GM23248 (cell line): Measurements from ENCODE around the gene VWF. TPM values are rescaled to one million over a fixed set of nuclear protein-coding genes. Genes with fewer than 3 reads are reported as not detected.
"Not testable (repeated sequence)": the region's sequence is repeated elsewhere in the genome, so short reads cannot be mapped to it uniquely, and the experiment has no call there.

Source experiments
- DNase-seq: peaks from one replicate; pipeline ENCODE4 v3.0.0-alpha.2; 2015
- H2AFZ ChIP-seq: fragments of 200-600 bp; sonication (generic); 2 replicates; pipeline ENCODE4 v1.6.1; 2016; ENCODE audit warnings: antibody characterized with exemption
- H3F3A ChIP-seq: fragments of 200-600 bp; sonication (generic); 2 replicates; pipeline ENCODE4 v1.6.1; 2016; ENCODE audit warnings: mild to moderate bottlenecking, antibody characterized with exemption, mixed run types; ENCODE audit not compliant: insufficient read depth
- H3K27ac ChIP-seq: fragments of 200-600 bp; sonication (generic); 2 replicates; pipeline ENCODE4 v1.5.1; 2016; ENCODE audit warnings: mild to moderate bottlenecking
- H3K27me3 ChIP-seq: fragments of 200-600 bp; sonication (generic); replicated peaks from 2 replicates; pipeline ENCODE4 v1.6.1; 2016; ENCODE audit warnings: mild to moderate bottlenecking; ENCODE audit not compliant: insufficient read depth
- H3K36me3 ChIP-seq: fragments of 200-600 bp; sonication (generic); 2 replicates; pipeline ENCODE4 v1.6.1; 2016; ENCODE audit warnings: low read depth, mild to moderate bottlenecking
- H3K4me1 ChIP-seq: fragments of 200-600 bp; sonication (generic); 2 replicates; pipeline ENCODE4 v1.6.1; 2016; ENCODE audit warnings: mild to moderate bottlenecking; ENCODE audit not compliant: insufficient read depth
- H3K4me2 ChIP-seq: fragments of 200-600 bp; sonication (generic); one replicate; pipeline ENCODE4 v1.6.1; 2016; ENCODE audit warnings: mild to moderate bottlenecking; ENCODE audit not compliant: unreplicated experiment
- H3K4me3 ChIP-seq: fragments of 200-600 bp; sonication (generic); 2 replicates; pipeline ENCODE4 v1.5.1; 2016; ENCODE audit warnings: mild to moderate bottlenecking
- H3K79me2 ChIP-seq: fragments of 200-600 bp; sonication (generic); 2 replicates; pipeline ENCODE4 v1.6.1; 2016; ENCODE audit warnings: mild to moderate bottlenecking; ENCODE audit not compliant: insufficient read depth
- H3K9ac ChIP-seq: fragments of 200-600 bp; sonication (generic); 2 replicates; pipeline ENCODE4 v1.6.1; 2016; ENCODE audit warnings: mild to moderate bottlenecking
- H3K9me2 ChIP-seq: fragments of 200-600 bp; sonication (generic); 2 replicates; pipeline ENCODE4 v1.6.1; 2016; ENCODE audit warnings: mixed run types, mild to moderate bottlenecking, moderate library complexity; ENCODE audit not compliant: insufficient read depth
- H3K9me3 ChIP-seq: fragments of 200-600 bp; sonication (generic); one replicate; pipeline ENCODE4 v1.6.1; 2017; ENCODE audit warnings: low read depth
- H4K20me1 ChIP-seq: fragments of 200-600 bp; sonication (generic); 2 replicates; pipeline ENCODE4 v1.6.0; 2016; ENCODE audit not compliant: insufficient read depth
- EZH2 ChIP-seq: fragments of 200-600 bp; sonication (generic); IDR thresholded peaks from 2 replicates; pipeline ENCODE4 v1.6.1; 2018; ENCODE audit warnings: antibody characterized with exemption, mild to moderate bottlenecking; ENCODE audit not compliant: insufficient read depth, poor library complexity, severe bottlenecking
- EZH2phosphoT487 ChIP-seq: fragments of 200-600 bp; sonication (generic); IDR thresholded peaks from 2 replicates; pipeline ENCODE4 v1.6.1; 2018; ENCODE audit warnings: antibody characterized with exemption, moderate library complexity, mild to moderate bottlenecking, low read depth; ENCODE audit not compliant: insufficient read depth
- WGBS, 2 experiments: methylation state at CpG; one replicate each; pipeline ENCODE4 v1.1.6; 2015 to 2017; ENCODE audit warnings: low lambda C conversion rate in 2 of 2, low coverage in 1 of 2; ENCODE audit errors: missing lambda C conversion rate in 2 of 2; 5-methylcytosine and 5-hydroxymethylcytosine counted together
- in situ Hi-C: fragments of 300-500 bp; cut with MboI; formaldehyde crosslinking; loops from 2 replicates; pipeline ENCODE4 v1.15.0; 2020
- polyA plus RNA-seq: library from polyadenylated mRNA; unstranded; fragments of >200 nt; fragmentation: Nextera tagmentation; extraction: Ambion mirVana; gene quantifications from 2 replicates; pipeline ENCODE4 v1.2.1, GENCODE V29; 2016
- total RNA-seq: library from RNA; depleted of rRNA; stranded (reverse); fragments of >200 nt; shearing (Covaris generic); gene quantifications from 2 replicates; pipeline ENCODE4 v1.2.3, GENCODE V29; 2014

Gene VWF
- total and polyA plus RNA-seq, 2 experiments from 2014 or later: 0.14 TPM; not detected in 1

GRCh38 chr12:6158255-6158654 lies 33.8 kb upstream of the VWF start:
- no peak for DNase-seq
- Histone ChIP-seq H3K4me1 (no peaks in the 10 kb centered on the region), H3F3A (no peaks in the 10 kb centered on the region), H3K4me3 (no peak overlapping the region), H4K20me1 (no peaks in the 10 kb centered on the region), H2AFZ (no peak overlapping the region), H3K9me2 (no peaks in the 10 kb centered on the region), H3K79me2 (no peaks in the 10 kb centered on the region), H3K27ac (no peak overlapping the region), H3K36me3 (no peaks in the 10 kb centered on the region), H3K4me2 (no peak overlapping the region), H3K9ac (no peak overlapping the region), H3K9me3 (no peaks in the 10 kb centered on the region), H3K27me3 (no peaks in the 10 kb centered on the region)
- in situ Hi-C loops: no loop called here
- TF ChIP-seq EZH2phosphoT487: no peak
- WGBS, 2 experiments: 46 to 84% methylated on average over 1 to 4 of the region's 4 CpGs

- TF ChIP-seq EZH2phosphoT487 (no peak), EZH2 (no peak)
Observed at GRCh38 chr12:6157482-6157881, 33.0 kb upstream of the VWF start.

DNA sequence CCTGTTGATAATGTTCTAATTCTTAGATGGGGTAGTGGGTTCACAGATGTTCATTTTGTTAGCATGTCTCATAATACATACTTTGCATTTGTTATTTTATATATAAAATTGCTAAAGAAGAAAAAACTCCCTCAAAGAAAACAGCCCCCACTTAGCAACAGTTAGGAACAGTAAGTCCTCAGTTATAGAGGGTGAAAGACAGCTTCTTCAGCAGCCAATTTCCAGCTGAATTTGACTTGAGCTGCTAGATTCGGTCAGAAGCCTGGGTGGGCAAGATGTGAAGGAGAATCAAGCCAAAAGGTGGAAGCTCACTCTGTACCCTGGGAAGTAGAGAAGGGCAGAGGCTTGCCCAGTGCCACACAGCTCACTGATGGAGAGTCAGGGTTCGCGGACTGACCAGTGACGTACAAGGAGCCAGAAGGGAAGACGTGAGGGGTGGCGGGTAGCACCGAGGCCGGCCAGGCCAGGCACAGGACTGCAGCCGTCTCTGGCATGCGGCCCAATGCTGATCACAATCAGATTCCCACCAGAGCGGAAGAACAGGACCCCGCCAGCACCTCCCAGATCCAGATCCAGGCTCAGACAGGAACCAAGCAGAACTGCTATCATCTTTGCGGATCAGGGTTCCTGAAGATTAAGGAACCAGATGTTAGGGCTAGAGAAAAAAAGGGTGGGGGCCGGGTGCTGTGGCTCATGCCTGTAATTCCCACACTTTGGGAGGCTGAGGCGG lies 30.4 kb upstream of the VWF start:
- TF ChIP-seq EZH2 (no peak), EZH2phosphoT487 (no peak)
- no peak overlapping the region for H3K27ac ChIP-seq
- H2AFZ ChIP-seq: no peak overlapping the region
- no peaks in the 10 kb centered on the region for H3K9me2 ChIP-seq
- no peaks in the 10 kb centered on the region for H3K36me3 ChIP-seq
- 0 out of 2 replicates have a peak, but pooled peaks cover 3% of the 10 kb centered on the region for H3K4me1 ChIP-seq
- no peaks in the 10 kb centered on the region for H3K27me3 ChIP-seq
- no peak for DNase-seq
- H3K9me3 ChIP-seq: no peaks in the 10 kb centered on the region
- 73 to 75% methylated on average over 15 of the region's 15 CpGs for WGBS, 2 experiments
- in situ Hi-C loops: no loop called here
- no peaks in the 10 kb centered on the region for H3F3A ChIP-seq
- no peak overlapping the region for H3K9ac ChIP-seq
- H3K79me2 ChIP-seq: no peaks in the 10 kb centered on the region
- no peaks in the 10 kb centered on the region for H4K20me1 ChIP-seq
- H3K4me3 ChIP-seq: no peak overlapping the region
- no peak overlapping the region for H3K4me2 ChIP-seq

More at GRCh38 chr12:6157482-6157881, 33.0 kb upstream of the VWF start:
- Histone ChIP-seq H3K9ac (no peak overlapping the region), H3K4me3 (no peak overlapping the region), H3K9me2 (no peaks in the 10 kb centered on the region), H4K20me1 (no peaks in the 10 kb centered on the region), H3K9me3 (no peaks in the 10 kb centered on the region), H2AFZ (no peak overlapping the region), H3K79me2 (no peaks in the 10 kb centered on the region), H3K4me1 (no peaks in the 10 kb centered on the region), H3K27me3 (no peaks in the 10 kb centered on the region), H3K36me3 (no peaks in the 10 kb centered on the region), H3F3A (no peaks in the 10 kb centered on the region), H3K4me2 (no peak overlapping the region), H3K27ac (no peak overlapping the region)
- peak; percentile 32 for DNase-seq
- in situ Hi-C loops: no loop called here
- WGBS, 2 experiments: 58 to 66% methylated on average over 4 of the region's 4 CpGs

- H3K9me3 ChIP-seq, H3K4me1 ChIP-seq, H3K9ac ChIP-seq, H2AFZ ChIP-seq, H3K4me3 ChIP-seq, H3F3A ChIP-seq, H3K27ac ChIP-seq, DNase-seq, H3K36me3 ChIP-seq, in situ Hi-C loops, H3K9me2 ChIP-seq, H3K4me2 ChIP-seq, H3K79me2 ChIP-seq, H3K27me3 ChIP-seq, H4K20me1 ChIP-seq: not testable (repeated sequence)
- WGBS, 2 experiments: 98% methylated on average over 8 to 15 of the region's 15 CpGs
Observed at GRCh38 chr12:6148722-6149121, 24.3 kb upstream of the VWF start.

- 0 out of 2 replicates have a peak, but pooled peaks cover 4% of the 10 kb centered on the region for H3K4me1 ChIP-seq
- no peak overlapping the region for H3K4me3 ChIP-seq
- H3K79me2 ChIP-seq: no peaks in the 10 kb centered on the region
- no peaks in the 10 kb centered on the region for H3K27me3 ChIP-seq
- in situ Hi-C loops: no loop called here
- H3K9ac ChIP-seq: no peak overlapping the region
- H3K9me2 ChIP-seq: no peaks in the 10 kb centered on the region
- H4K20me1 ChIP-seq: no peaks in the 10 kb centered on the region
- H3K27ac ChIP-seq: no peak overlapping the region
- DNase-seq: no peak
- H3K4me2 ChIP-seq: no peak overlapping the region
- no peak for TF ChIP-seq EZH2phosphoT487
- TF ChIP-seq EZH2: no peak
- H2AFZ ChIP-seq: no peak overlapping the region
- H3F3A ChIP-seq: no peaks in the 10 kb centered on the region
- H3K9me3 ChIP-seq: no peaks in the 10 kb centered on the region
- no peaks in the 10 kb centered on the region for H3K36me3 ChIP-seq
- 75 to 85% methylated on average over 2 of the region's 2 CpGs for WGBS, 2 experiments
Observed at GRCh38 chr12:6148061-6148460, 23.6 kb upstream of the VWF start.
